Stomach (tissue), 9 donors: ENCODE measurements around the gene RENBP. TPM values are rescaled to one million over a fixed set of nuclear protein-coding genes. Genes with fewer than 3 reads are reported as not detected.

Source experiments
- DNase-seq, 2 donors: peaks; one replicate each; pipeline versions ENCODE4 v3.0.0 to v3.0.0-alpha.2; 2013 to 2019
- H3K27ac ChIP-seq, 5 donors: fragments of 200-600 bp in 4 of 5; sonication (generic) in 4 of 5; one replicate each; pipeline ENCODE4 v1.5.1; 2013 to 2019; ENCODE audit warnings: mild to moderate bottlenecking in 1 of 5, moderate library complexity in 1 of 5
- H3K27me3 ChIP-seq, 3 donors: fragments of 200-600 bp; sonication (generic); one replicate each; pipeline ENCODE4 v1.5.1; 2017 to 2019; ENCODE audit warnings: mixed run types in 1 of 3
- H3K36me3 ChIP-seq, 4 donors: fragments of 200-600 bp; sonication (generic); 1 replicate in 3 of 4; 2 replicates in 1 of 4; pipeline ENCODE4 v1.5.1; 2016 to 2019
- H3K4me1 ChIP-seq, 4 donors: fragments of 200-600 bp; sonication (generic); one replicate each; pipeline ENCODE4 v1.5.1; 2016 to 2019
- H3K4me3 ChIP-seq, 4 donors: fragments of 200-600 bp; sonication (generic) in 3 of 4; one replicate each; pipeline ENCODE4 v1.5.1; 2016 to 2019; ENCODE audit warnings: mild to moderate bottlenecking in 1 of 4
- H3K9me3 ChIP-seq, 4 donors: fragments of 200-600 bp; sonication (generic); one replicate each; pipeline ENCODE4 v1.5.1; 2016 to 2019
- CTCF ChIP-seq, 7 experiments: fragments of 450-650 bp in 4 of 7; fragments of 200-600 bp in 3 of 7; sonication (generic) in 3 of 7; IDR thresholded peaks; one replicate each; pipeline ENCODE4 v1.5.1; 2016 to 2019; ENCODE audit warnings: antibody characterized with exemption in 7 of 7, control low read depth in 2 of 7, mild to moderate bottlenecking in 1 of 7
- EP300 ChIP-seq: sonication (generic); formaldehyde crosslinking; IDR thresholded peaks from one replicate; pipeline ENCODE4 v1.6.1; 2017; ENCODE audit warnings: antibody characterized with exemption
- POLR2A ChIP-seq, 4 donors: fragments of 450-650 bp; IDR thresholded peaks; one replicate each; pipeline ENCODE4 v1.6.1; 2016; ENCODE audit warnings: antibody characterized with exemption in 4 of 4, control low read depth in 2 of 4, mild to moderate bottlenecking in 1 of 4, moderate library complexity in 1 of 4
- POLR2AphosphoS5 ChIP-seq, 3 donors: sonication (generic); formaldehyde crosslinking; IDR thresholded peaks; one replicate each; pipeline ENCODE4 v1.6.1; 2016; ENCODE audit warnings: antibody characterized with exemption in 3 of 3
- WGBS, 5 donors: extraction: QIAGEN DNeasy Blood & Tissue Kit in 3 of 5; methylation state at CpG; one replicate each; pipeline versions ENCODE4 v1.1.5 to v1.1.7; 2013 to 2018; 5-methylcytosine and 5-hydroxymethylcytosine counted together
- intact Hi-C: fragments of 100-400 bp; cut with DNase I; formaldehyde crosslinking; loops from one replicate; pipeline ENCODE4 v1.15.1; 2023; ENCODE audit warnings: low total_unique reads
- polyA plus RNA-seq, 3 donors: library from polyadenylated mRNA; stranded (reverse); fragments of 200-250 nt; gene quantifications; one replicate each; pipeline ENCODE4 v1.2.3, GENCODE V29; 2013
- total RNA-seq, 5 donors: library from RNA; depleted of rRNA; stranded (reverse); fragments of >200 nt; gene quantifications; one replicate each; pipeline versions ENCODE4 v1.1.0 to v1.2.3, GENCODE V29; 2014 to 2016
- donor health status: healthy with polysubstance abuse.
- donor health status: Bipolar disorder and iron deficiency.
- donor health status: healthy.

Gene RENBP
- total and polyA plus RNA-seq, 8 donors, result 2.3 to 12.7 (median 8.1) TPM; not detected in 3

GRCh38 chrX:153900831-153901752 lies 43.4 kb downstream of the RENBP start:
- TF ChIP-seq POLR2AphosphoS5 (IDR thresholded peaks at IDR 0.05) (no peak), EP300 (no peak), POLR2A (IDR thresholded peaks at IDR 0.05) (no peak), CTCF (IDR thresholded peaks at IDR 0.05) (no peak)
- H3K4me1 ChIP-seq, result peaks cover 0 to 28% (median 9%) of the 10 kb centered on the region in 4 donors

DNA sequence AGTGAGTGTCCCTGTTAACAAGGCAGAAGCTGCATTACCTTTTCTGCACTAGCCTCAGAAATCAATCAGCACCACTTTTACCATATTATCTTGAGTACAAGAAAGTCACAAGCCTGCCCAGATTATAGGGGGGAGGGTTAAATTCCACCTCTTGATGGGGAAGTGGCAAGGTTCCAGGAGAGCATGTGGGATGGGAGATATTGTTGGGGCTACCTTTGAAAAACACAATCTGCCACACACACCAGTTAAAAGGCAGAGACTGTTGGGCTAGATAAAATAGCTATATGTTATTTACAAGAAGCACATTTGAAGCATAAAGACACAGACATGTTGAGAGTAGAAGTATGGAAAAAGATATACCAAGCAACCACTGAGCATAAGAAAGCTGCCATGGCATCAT lies 46.5 kb downstream of the RENBP start:
- Histone ChIP-seq H3K27me3 (peaks cover 0 to 19% (median 0%) of the 10 kb centered on the region in 3 donors), H3K4me3 (no peak overlapping the region), H3K27ac (no peak overlapping the region), H3K36me3 (no peaks in the 10 kb centered on the region), H3K9me3 (peaks cover 0 to 19% (median 8%) of the 10 kb centered on the region in 4 donors), H3K4me1 (peaks cover 0 to 12% (median 6%) of the 10 kb centered on the region in 4 donors)
- DNase-seq, result peak in 1 of 2 donors; percentile 1
- intact Hi-C loops, result no loop called here
- no peak for TF ChIP-seq POLR2AphosphoS5 (IDR thresholded peaks at IDR 0.05)
- TF ChIP-seq CTCF (IDR thresholded peaks at IDR 0.05), result no peak
- TF ChIP-seq EP300, result no peak
- TF ChIP-seq POLR2A (IDR thresholded peaks at IDR 0.05), result no peak

More at GRCh38 chrX:153900831-153901752, 43.4 kb downstream of the RENBP start:
- H3K9me3 ChIP-seq, result peaks cover 0 to 8% (median 3%) of the 10 kb centered on the region in 4 donors
- peaks cover 0 to 21% (median 0%) of the 10 kb centered on the region in 3 donors for H3K27me3 ChIP-seq
- WGBS, 5 donors, result 36 to 55% (median 36%) methylated on average over 19 to 26 of the region's 26 CpGs
- H3K36me3 ChIP-seq, result no peaks in the 10 kb centered on the region
- intact Hi-C loops, result no loop called here
- H3K4me3 ChIP-seq, result no peak overlapping the region
- H3K27ac ChIP-seq, result peak overlapping the region in 1 of 5 donors; percentile 14
- peak; percentile 30 to 81 for DNase-seq

DNA sequence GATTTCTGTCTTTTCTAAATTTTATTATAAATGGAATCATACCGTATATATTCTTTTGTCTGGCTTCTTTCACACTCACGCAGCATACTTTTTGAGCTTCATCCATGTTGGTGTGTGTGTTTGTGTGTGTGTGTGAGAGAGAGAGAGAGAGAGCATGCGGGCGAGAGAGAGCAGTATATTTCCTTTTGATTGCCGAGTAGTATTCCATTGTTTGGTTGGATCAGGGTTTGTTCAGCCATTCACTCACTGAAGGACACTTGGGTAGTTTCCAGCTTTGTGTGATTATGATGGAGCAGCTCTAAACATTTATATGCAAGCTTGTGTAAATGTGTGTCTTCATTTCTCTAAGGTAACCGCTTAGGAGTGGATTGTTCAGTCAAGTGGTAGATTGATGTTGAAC lies 55.3 kb downstream of the RENBP start:
- Histone ChIP-seq H3K9me3 (peaks cover 0 to 8% (median 0%) of the 10 kb centered on the region in 4 donors), H3K27me3 (peaks cover 15 to 63% (median 41%) of the 10 kb centered on the region in 3 donors), H3K4me1 (peaks cover 0 to 13% (median 9%) of the 10 kb centered on the region in 4 donors), H3K36me3 (no peaks in the 10 kb centered on the region), H3K27ac (no peak overlapping the region), H3K4me3 (no peak overlapping the region)
- no peak for DNase-seq
- intact Hi-C loops, result no loop called here
- TF ChIP-seq CTCF (IDR thresholded peaks at IDR 0.05), result no peak
- no peak for TF ChIP-seq EP300
- TF ChIP-seq POLR2AphosphoS5 (IDR thresholded peaks at IDR 0.05), result no peak
- WGBS, 5 donors, result 78 to 94% (median 90%) methylated on average over 6 of the region's 6 CpGs

GRCh38 chrX:153888344-153888743 lies 56.1 kb downstream of the RENBP start:
- Histone ChIP-seq H3K36me3 (no peaks in the 10 kb centered on the region), H3K4me1 (peaks cover 0 to 13% (median 9%) of the 10 kb centered on the region in 4 donors), H3K27me3 (peaks cover 23 to 66% (median 49%) of the 10 kb centered on the region in 3 donors), H3K9me3 (peaks cover 0 to 8% (median 0%) of the 10 kb centered on the region in 4 donors), H3K4me3 (no peak overlapping the region), H3K27ac (no peak overlapping the region)
- 54 to 71% (median 66%) methylated on average over 5 to 6 of the region's 6 CpGs for WGBS, 5 donors
- DNase-seq, result no peak
- intact Hi-C loops, result no loop called here
- no peak for TF ChIP-seq CTCF (IDR thresholded peaks at IDR 0.05)
- TF ChIP-seq POLR2A (IDR thresholded peaks at IDR 0.05), result no peak
- no peak for TF ChIP-seq POLR2AphosphoS5 (IDR thresholded peaks at IDR 0.05)
- TF ChIP-seq EP300, result no peak
